Adrenal gland (tissue), 5 donors: ENCODE measurements around the gene DMXL2.

Source experiments
- POLR2A ChIP-seq, 2 donors: fragments of 450-650 bp; IDR thresholded peaks; one replicate each; pipeline ENCODE4 v1.6.1; 2017; ENCODE audit warnings: antibody characterized with exemption in 2 of 2, mild to moderate bottlenecking in 2 of 2, moderate library complexity in 1 of 2
- TF ChIP-seq, protein P1 (sequence below), 6 experiments: fragments of 450-650 bp in 4 of 6; fragments of 200-600 bp in 2 of 6; sonication (generic) in 1 of 6; IDR thresholded peaks; 1 replicate in 5 of 6; 2 replicates in 1 of 6; pipeline versions ENCODE4 v1.5.1 to v1.8.0; 2016 to 2021; ENCODE audit warnings: antibody characterized with exemption in 6 of 6, mild to moderate bottlenecking in 2 of 6, moderate library complexity in 1 of 6
- donor health status: DM: no; HTN: no; CAD: no.

DNA sequence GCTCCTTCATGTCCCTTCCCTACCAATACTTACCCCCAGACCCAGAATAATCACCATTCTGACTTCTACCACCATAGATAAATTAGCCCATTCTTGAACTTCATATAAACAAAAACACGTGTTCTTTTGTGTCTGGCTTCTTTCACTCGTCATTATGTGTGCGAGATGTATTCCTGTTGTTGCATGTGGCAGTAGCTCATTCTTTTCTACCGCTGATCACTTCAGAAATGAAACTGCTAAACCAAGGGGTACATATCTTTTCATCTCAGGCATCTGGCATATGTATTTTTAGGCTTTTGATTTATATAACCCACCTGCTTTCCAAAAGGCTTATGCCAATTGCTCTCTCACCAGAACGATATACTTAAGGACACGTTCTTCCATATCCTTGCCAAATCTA lies 44.9 kb upstream of the DMXL2 start:
- TF ChIP-seq, protein P1, sequence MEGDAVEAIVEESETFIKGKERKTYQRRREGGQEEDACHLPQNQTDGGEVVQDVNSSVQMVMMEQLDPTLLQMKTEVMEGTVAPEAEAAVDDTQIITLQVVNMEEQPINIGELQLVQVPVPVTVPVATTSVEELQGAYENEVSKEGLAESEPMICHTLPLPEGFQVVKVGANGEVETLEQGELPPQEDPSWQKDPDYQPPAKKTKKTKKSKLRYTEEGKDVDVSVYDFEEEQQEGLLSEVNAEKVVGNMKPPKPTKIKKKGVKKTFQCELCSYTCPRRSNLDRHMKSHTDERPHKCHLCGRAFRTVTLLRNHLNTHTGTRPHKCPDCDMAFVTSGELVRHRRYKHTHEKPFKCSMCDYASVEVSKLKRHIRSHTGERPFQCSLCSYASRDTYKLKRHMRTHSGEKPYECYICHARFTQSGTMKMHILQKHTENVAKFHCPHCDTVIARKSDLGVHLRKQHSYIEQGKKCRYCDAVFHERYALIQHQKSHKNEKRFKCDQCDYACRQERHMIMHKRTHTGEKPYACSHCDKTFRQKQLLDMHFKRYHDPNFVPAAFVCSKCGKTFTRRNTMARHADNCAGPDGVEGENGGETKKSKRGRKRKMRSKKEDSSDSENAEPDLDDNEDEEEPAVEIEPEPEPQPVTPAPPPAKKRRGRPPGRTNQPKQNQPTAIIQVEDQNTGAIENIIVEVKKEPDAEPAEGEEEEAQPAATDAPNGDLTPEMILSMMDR (IDR thresholded peaks at IDR 0.05) = no peak
- no peak for TF ChIP-seq POLR2A (IDR thresholded peaks at IDR 0.05)
